NCI-H187 (cell line): ENCODE measurements around the gene RAPGEF3.

Source experiments
- DNase-seq, 2 experiments: peaks; one replicate each; lab custom pipeline; 2025; lab: John Stamatoyannopoulos, UW

RAPGEF3 gene

GRCh38 chr12:47687636-47688035 is 71.0 kb downstream of the RAPGEF3 start:
- no peak for DNase-seq

- DNase-seq, result no peak
Measured at GRCh38 chr12:47686645-47687240, 71.9 kb downstream of the RAPGEF3 start.
